ENCODE data around the gene OIT3.
"Not testable (repeated sequence)": the region's sequence is repeated elsewhere in the genome, so short reads cannot be mapped to it uniquely, and the experiment has no call there.

Gene OIT3

GRCh38 chr10:72903941-72904446 lies 10.5 kb downstream of the OIT3 start:
- DNase-seq (ENCODE audit: low read depth), result not testable (repeated sequence)

GRCh38 chr10:72904806-72905205 lies 11.3 kb downstream of the OIT3 start:
- DNase-seq (ENCODE audit: low read depth), result no peak

- DNase-seq (ENCODE audit: low read depth), result no peak
Measured at GRCh38 chr10:72906446-72906845, 12.9 kb downstream of the OIT3 start.

- no peak for DNase-seq (ENCODE audit: low read depth)
Measured at GRCh38 chr10:72910705-72911104, 17.2 kb downstream of the OIT3 start.

- no peak for DNase-seq (ENCODE audit: low read depth)
Measured at GRCh38 chr10:72911758-72912157, 18.2 kb downstream of the OIT3 start.

- DNase-seq (ENCODE audit: low read depth), result no peak
Measured at GRCh38 chr10:72912736-72913135, 19.2 kb downstream of the OIT3 start.

- DNase-seq (ENCODE audit: low read depth), result no peak
Measured at GRCh38 chr10:72913287-72913686, 19.7 kb downstream of the OIT3 start.

- not testable (repeated sequence) for DNase-seq (ENCODE audit: low read depth)
Measured at GRCh38 chr10:72917201-72917600, 23.7 kb downstream of the OIT3 start.

GRCh38 chr10:72917803-72918332 lies 24.3 kb downstream of the OIT3 start:
- not testable (repeated sequence) for DNase-seq (ENCODE audit: low read depth)

- no peak for DNase-seq (ENCODE audit: low read depth)
Measured at GRCh38 chr10:72918352-72918751, 24.8 kb downstream of the OIT3 start.

- not testable (repeated sequence) for DNase-seq (ENCODE audit: low read depth)
Measured at GRCh38 chr10:72921147-72921683, 27.7 kb downstream of the OIT3 start.

- no peak for DNase-seq (ENCODE audit: low read depth)
Measured at GRCh38 chr10:72924351-72924750, 30.8 kb downstream of the OIT3 start.

GRCh38 chr10:72925951-72926465 lies 32.5 kb downstream of the OIT3 start:
- DNase-seq (ENCODE audit: low read depth), result no peak

- DNase-seq (ENCODE audit: low read depth), result no peak
Measured at GRCh38 chr10:72927485-72927884, 33.9 kb downstream of the OIT3 start.

GRCh38 chr10:72928798-72929197 lies 35.3 kb downstream of the OIT3 start:
- no peak for DNase-seq (ENCODE audit: low read depth)

- no peak for DNase-seq (ENCODE audit: low read depth)
Measured at GRCh38 chr10:72930276-72930675, 36.7 kb downstream of the OIT3 start.

- DNase-seq (ENCODE audit: low read depth), result no peak
Measured at GRCh38 chr10:72932259-72933015, 38.9 kb downstream of the OIT3 start.

- DNase-seq (ENCODE audit: low read depth), result no peak
Measured at GRCh38 chr10:72935361-72935760, 41.8 kb downstream of the OIT3 start.

- DNase-seq (ENCODE audit: low read depth), result no peak
Measured at GRCh38 chr10:72943498-72944234, 50.1 kb downstream of the OIT3 start.

GRCh38 chr10:72946963-72947362 lies 53.4 kb downstream of the OIT3 start:
- no peak for DNase-seq (ENCODE audit: low read depth)

- DNase-seq (ENCODE audit: low read depth), result no peak
Measured at GRCh38 chr10:72948762-72949161, 55.2 kb downstream of the OIT3 start.

GRCh38 chr10:72951760-72952159 lies 58.2 kb downstream of the OIT3 start:
- DNase-seq (ENCODE audit: low read depth), result no peak

- no peak for DNase-seq (ENCODE audit: low read depth)
Measured at GRCh38 chr10:72952189-72952588, 58.6 kb downstream of the OIT3 start.
